VCaP (cell line): ENCODE results near the gene DHDDS.
"Not testable (repeated sequence)": the region's sequence is repeated elsewhere in the genome, so short reads cannot be mapped to it uniquely, and the experiment has no call there.

Experiments
- H3K27ac ChIP-seq: fragments of 450-650 bp; 2 replicates; pipeline ENCODE4 v1.5.1; 2017
- CTCF ChIP-seq: fragments of 450-650 bp; conservative IDR thresholded peaks from 2 replicates; pipeline ENCODE4 v1.5.1; 2017; ENCODE audit warnings: mild to moderate bottlenecking, moderate library complexity

DHDDS gene

DNA sequence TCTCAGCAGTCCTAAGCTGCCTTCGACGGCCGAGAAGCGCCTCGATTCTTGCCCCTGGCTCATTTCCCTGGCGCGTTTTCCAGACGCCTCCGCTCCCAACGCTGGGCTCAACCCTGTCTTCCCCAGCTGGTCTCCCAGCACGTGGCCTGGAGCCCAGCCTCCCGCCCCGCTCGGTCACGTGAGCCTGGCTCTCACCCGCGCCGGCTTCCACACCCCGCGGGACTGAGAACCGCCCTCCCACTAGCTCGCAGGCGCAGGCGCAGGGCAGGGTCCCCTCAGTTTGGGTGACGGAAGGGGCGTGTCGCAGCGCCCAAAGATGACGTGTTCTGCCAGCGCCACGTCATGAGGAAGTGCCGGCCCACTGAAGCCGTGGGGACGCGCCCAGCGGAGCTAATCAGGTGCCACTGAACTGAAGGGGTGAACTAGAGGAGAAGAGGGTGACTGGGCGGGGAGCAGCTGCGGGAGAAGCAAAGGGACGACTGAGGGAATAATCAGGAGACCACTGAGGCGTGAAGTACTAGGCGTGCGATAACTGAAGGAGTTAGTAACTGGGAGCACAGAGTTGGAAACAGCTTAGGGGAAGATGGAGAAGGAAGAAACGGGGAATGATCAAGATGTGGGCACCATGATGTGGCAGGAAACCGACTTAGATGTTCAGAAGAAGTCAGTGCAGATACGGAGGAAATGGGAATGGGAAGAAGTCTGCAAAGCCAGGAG lies at the start of gene DHDDS:
Gene DHDDS, plus strand, starts transcription at position 343 of the 717 bp plus-strand sequence. CDS start 625 bp downstream, outside the sequence.
- TF ChIP-seq CTCF: no peak

DNA sequence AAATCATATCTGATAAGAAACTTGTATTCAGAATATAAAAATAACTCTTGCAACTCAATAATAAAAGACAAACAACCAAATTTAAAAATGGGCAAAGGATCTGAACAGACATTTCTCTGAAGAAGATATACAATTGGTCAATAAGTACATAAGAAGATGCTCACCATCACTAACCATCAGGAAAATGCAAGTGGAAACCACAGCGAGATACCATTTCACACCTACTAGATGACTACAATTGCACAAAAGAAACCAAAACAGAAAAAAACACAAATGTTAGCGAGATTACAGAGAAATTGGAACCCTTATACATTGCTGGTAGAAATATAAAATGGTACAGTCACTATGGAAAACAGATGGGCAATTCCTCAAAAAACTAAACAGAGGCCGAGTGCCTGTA lies 48.0 kb upstream of the DHDDS start:
- no peak for TF ChIP-seq CTCF
- no peak overlapping the region for H3K27ac ChIP-seq

More for the DNA sequence above, at the start of gene DHDDS:
- H3K27ac ChIP-seq: peak within 1 kb of the TSS; percentile 73

GRCh38 chr1:26385063-26385462 lies 47.1 kb upstream of the DHDDS start:
- H3K27ac ChIP-seq: not testable (repeated sequence)

GRCh38 chr1:26387447-26387846 lies 44.7 kb upstream of the DHDDS start:
- no peak for TF ChIP-seq CTCF
- H3K27ac ChIP-seq: no peak overlapping the region

DNA sequence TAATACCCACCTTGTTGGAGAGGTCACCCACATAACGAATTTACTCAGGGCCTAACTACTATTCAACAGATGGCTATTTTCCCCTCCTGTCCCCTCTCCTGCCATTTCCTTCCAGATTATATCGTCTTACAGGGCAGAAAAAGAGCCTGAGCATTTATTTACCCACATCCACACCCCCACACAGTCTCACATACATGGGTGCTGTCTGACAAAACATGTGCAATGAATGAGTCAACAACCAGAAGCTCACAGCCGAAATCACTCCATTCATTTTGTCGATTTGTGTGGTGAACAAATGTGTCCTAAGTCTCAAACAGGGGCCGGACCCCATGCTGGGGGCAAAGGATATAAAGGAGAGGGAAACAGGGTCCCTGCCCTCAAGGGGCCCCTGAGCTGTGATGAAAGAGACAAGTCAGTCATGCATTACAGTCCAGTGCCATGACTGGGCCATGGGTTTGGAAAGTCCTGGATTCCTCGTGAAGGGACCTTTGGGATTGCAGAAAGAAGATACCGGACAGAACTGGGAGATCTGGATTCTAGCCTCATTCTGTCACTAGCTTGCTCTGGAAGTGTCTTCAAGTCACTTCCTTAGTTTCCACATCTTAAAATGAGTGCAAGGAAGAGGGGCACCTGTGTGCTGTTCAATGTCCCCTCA lies 43.2 kb upstream of the DHDDS start:
- no peak for TF ChIP-seq CTCF

GRCh38 chr1:26389604-26390247 lies 42.4 kb upstream of the DHDDS start:
- TF ChIP-seq CTCF: no peak
- H3K27ac ChIP-seq: peak overlapping the region; percentile 58

More for the DNA sequence above, 43.2 kb upstream of the DHDDS start:
- no peak overlapping the region for H3K27ac ChIP-seq

DNA sequence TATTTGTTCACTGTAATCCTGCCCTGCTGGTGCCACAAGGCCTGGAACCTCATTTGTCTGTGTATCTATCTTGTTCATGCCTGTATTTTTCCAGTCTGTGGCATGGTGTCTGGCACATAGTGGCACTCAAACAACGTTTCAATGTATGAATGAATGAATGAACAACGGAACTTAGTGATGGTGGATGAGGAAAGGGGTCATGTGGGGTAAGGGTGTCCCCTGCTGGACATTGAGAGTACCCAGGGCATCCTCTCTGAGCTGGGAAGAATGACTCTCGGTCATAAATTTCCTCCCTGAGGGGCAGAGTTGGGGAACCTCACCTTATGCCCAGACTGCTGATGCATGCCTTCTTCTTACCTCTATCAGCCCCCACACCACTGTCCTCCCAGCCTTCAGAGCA lies 40.7 kb upstream of the DHDDS start:
- TF ChIP-seq CTCF: peak; percentile 57
- peak overlapping the region; percentile 58 for H3K27ac ChIP-seq
